HepG2 (cell line): Measurements from ENCODE around the gene TMBIM1. TPM values are rescaled to one million over a fixed set of nuclear protein-coding genes. Genes with fewer than 3 reads are reported as not detected.

Experiments
- polyA plus RNA-seq, 8 experiments: library from polyadenylated mRNA; depleted of rRNA in 3 of 8; stranded (reverse) in 7 of 8; unstranded in 1 of 8; fragments of >200 nt; fragmentation: Illumina TruSeq in 4 of 8; extraction: Trizol in 4 of 8; gene quantifications; 2 replicates each; pipeline versions ENCODE4 v1.2.1 to v1.2.3, GENCODE V29; 2011 to 2016; ENCODE audit warnings: low read depth in 4 of 8, missing spikeins in 1 of 8, mixed read lengths in 1 of 8; ENCODE audit not compliant: insufficient read depth in 1 of 8
- total RNA-seq, 5 experiments: library from RNA; depleted of rRNA; stranded (reverse); fragments of >200 nt; fragmentation: Illumina TruSeq; extraction: Trizol; gene quantifications; 2 replicates each; pipeline ENCODE4 v1.2.3, GENCODE V29; 2016; ENCODE audit warnings: low read depth in 1 of 5
- TF ChIP-seq, protein P1 (sequence below): sonication (generic); formaldehyde crosslinking; IDR thresholded peaks from 2 replicates; pipeline ENCODE4 v1.8.1; 2023; ENCODE audit warnings: mild to moderate bottlenecking, missing genetic modification reagents
- TF ChIP-seq, protein P2 (sequence below): sonication (generic); formaldehyde crosslinking; IDR thresholded peaks from 2 replicates; pipeline ENCODE4 v1.4.0; 2020; ENCODE audit warnings: missing genetic modification reagents

The TMBIM1 gene
- total and polyA plus RNA-seq, 2 of the 13 experiments (the other 11 are each of a cell fraction or from before 2014, with no cell fraction given): 127 to 139 TPM

DNA sequence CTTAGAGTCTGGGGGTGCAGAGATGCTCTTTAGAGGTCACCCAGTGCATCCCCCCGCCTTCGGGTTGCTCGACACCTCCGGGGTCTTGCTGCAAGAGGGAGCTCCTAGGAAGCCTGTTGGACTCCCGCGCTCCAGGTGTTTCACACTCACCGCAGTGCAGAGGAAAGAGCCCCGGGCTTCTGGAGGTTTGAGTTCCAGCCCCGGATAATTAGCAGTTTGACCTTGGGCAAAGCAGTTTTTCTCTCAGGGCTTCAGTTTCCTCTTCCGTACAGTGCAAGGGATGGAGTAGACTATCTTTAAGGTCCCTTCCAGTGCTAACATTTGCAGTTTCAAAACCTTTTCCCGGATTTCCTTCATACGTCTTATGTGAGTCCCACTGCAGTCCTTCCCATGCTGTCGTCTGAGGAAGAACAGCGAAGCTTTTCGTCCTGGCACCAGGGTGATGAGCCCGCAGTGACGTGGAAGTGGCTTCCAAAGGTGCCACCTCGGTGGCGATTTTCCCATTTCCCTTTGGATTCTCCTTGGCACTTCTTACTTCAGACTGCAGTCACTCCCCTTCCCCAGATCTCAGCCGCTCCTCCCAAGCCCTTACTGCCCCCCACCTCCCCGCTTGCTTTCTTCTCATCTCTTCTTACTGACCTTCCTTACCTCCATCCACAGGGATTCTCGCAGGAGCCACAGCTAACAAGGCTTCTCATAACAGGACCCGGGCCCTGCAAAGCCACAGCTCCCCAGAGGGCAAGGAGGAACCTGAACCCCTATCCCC, 21.4 kb downstream of the TMBIM1 start (continued):
- TF ChIP-seq, protein P1, sequence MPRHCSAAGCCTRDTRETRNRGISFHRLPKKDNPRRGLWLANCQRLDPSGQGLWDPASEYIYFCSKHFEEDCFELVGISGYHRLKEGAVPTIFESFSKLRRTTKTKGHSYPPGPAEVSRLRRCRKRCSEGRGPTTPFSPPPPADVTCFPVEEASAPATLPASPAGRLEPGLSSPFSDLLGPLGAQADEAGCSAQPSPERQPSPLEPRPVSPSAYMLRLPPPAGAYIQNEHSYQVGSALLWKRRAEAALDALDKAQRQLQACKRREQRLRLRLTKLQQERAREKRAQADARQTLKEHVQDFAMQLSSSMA: peak; percentile 59; the same call in 1 of the 2 replicates
- TF ChIP-seq, protein P2, sequence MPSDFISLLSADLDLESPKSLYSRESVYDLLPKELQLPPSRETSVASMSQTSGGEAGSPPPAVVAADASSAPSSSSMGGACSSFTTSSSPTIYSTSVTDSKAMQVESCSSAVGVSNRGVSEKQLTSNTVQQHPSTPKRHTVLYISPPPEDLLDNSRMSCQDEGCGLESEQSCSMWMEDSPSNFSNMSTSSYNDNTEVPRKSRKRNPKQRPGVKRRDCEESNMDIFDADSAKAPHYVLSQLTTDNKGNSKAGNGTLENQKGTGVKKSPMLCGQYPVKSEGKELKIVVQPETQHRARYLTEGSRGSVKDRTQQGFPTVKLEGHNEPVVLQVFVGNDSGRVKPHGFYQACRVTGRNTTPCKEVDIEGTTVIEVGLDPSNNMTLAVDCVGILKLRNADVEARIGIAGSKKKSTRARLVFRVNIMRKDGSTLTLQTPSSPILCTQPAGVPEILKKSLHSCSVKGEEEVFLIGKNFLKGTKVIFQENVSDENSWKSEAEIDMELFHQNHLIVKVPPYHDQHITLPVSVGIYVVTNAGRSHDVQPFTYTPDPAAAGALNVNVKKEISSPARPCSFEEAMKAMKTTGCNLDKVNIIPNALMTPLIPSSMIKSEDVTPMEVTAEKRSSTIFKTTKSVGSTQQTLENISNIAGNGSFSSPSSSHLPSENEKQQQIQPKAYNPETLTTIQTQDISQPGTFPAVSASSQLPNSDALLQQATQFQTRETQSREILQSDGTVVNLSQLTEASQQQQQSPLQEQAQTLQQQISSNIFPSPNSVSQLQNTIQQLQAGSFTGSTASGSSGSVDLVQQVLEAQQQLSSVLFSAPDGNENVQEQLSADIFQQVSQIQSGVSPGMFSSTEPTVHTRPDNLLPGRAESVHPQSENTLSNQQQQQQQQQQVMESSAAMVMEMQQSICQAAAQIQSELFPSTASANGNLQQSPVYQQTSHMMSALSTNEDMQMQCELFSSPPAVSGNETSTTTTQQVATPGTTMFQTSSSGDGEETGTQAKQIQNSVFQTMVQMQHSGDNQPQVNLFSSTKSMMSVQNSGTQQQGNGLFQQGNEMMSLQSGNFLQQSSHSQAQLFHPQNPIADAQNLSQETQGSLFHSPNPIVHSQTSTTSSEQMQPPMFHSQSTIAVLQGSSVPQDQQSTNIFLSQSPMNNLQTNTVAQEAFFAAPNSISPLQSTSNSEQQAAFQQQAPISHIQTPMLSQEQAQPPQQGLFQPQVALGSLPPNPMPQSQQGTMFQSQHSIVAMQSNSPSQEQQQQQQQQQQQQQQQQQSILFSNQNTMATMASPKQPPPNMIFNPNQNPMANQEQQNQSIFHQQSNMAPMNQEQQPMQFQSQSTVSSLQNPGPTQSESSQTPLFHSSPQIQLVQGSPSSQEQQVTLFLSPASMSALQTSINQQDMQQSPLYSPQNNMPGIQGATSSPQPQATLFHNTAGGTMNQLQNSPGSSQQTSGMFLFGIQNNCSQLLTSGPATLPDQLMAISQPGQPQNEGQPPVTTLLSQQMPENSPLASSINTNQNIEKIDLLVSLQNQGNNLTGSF (CRISPR knock-in tag): 0 out of 2 replicates have a peak, but pooled peaks have one; percentile 2
